K562 (cell line): Measurements from ENCODE around the gene BACE2. TPM values are rescaled to one million over a fixed set of nuclear protein-coding genes. Genes with fewer than 3 reads are reported as not detected.

Experiments used
- ATAC-seq: fragments of 200-7000 bp; cut with Tn5 transposase; 3 replicates; pipeline ENCODE4 v1.9.1; 2020; ENCODE audit warnings: moderate library complexity
- BruUV-seq: library from RNA; stranded (reverse); fragments of 400-500 nt; replicated peaks from 2 replicates; lab custom pipeline; 2021; lab: Mats Ljungman, UMichigan
- CTCF ChIA-PET: fragments of 300-600 bp; formaldehyde crosslinking; extraction: SDS; loops from one replicate; lab custom pipeline; 2021; ENCODE audit warnings: low intra/inter-chr PET ratio; lab: Yijun Ruan, JAX
- POLR2A ChIA-PET: fragments of 300-600, 350-650 bp; sonication (Branson Sonifier 250); formaldehyde crosslinking; extraction: SDS; loops from one replicate; lab custom pipeline; 2021; ENCODE audit warnings: antibody characterized with exemption, inconsistent platforms; lab: Yijun Ruan, JAX
- DNase-seq, 4 experiments: peaks; one replicate each; pipeline versions ENCODE4 v3.0.0 to v3.0.0-alpha.2; 2011 to 2018; ENCODE audit warnings: low spot score in 3 of 4, mixed read lengths in 3 of 4; ENCODE audit errors: extremely low read depth in 1 of 4
- FAIRE-seq: peaks from 2 replicates; lab custom pipeline; 2011; peaks lifted over from hg19 to GRCh38; lab: Jason Lieb, UNC
- H2AFZ ChIP-seq: 2 replicates; pipeline ENCODE4 v1.6.0; 2011; ENCODE audit warnings: low read depth, low read length, control low read depth, inconsistent platforms
- H3K27ac ChIP-seq: fragments of 200-600 bp; 3 replicates; pipeline ENCODE4 v1.8.0; 2011; ENCODE audit warnings: low read depth, mild to moderate bottlenecking, control low read depth, inconsistent platforms, low read length, moderate library complexity, mixed read lengths; ENCODE audit errors: extremely low read depth
- H3K27me3 ChIP-seq, 2 experiments: fragments of 300-600 bp in 1 of 2; 2 replicates in 1 of 2; 3 replicates in 1 of 2; pipeline versions ENCODE4 v1.6.0 to v1.8.0; 2011; ENCODE audit warnings: inconsistent platforms in 2 of 2, low read length in 2 of 2, mild to moderate bottlenecking in 1 of 2, mixed read lengths in 1 of 2, moderate library complexity in 1 of 2; ENCODE audit not compliant: control insufficient read depth in 2 of 2, insufficient read depth in 2 of 2
- H3K36me3 ChIP-seq: fragments of 300-600 bp; 3 replicates; pipeline ENCODE4 v1.8.0; 2011; ENCODE audit warnings: mild to moderate bottlenecking, low read length, inconsistent platforms; ENCODE audit not compliant: control insufficient read depth, insufficient read depth
- H3K4me1 ChIP-seq, 2 experiments: fragments of 200-600 bp in 1 of 2; replicated peaks in 1 of 2; 2 replicates in 1 of 2; 3 replicates in 1 of 2; pipeline versions ENCODE4 v1.5.1 to v1.8.0; 2011; ENCODE audit warnings: inconsistent platforms in 2 of 2, low read length in 2 of 2, mild to moderate bottlenecking in 1 of 2, mixed read lengths in 1 of 2, moderate library complexity in 1 of 2; ENCODE audit not compliant: control insufficient read depth in 2 of 2, insufficient read depth in 2 of 2
- H3K4me2 ChIP-seq: 2 replicates; pipeline ENCODE4 v1.6.1; 2011; ENCODE audit warnings: low read length, control low read depth, inconsistent platforms, mixed read lengths; ENCODE audit not compliant: insufficient read depth
- H3K4me3 ChIP-seq: fragments of 200-600 bp; sonication (generic), shearing (Covaris generic); 2 replicates; pipeline ENCODE4 v1.5.1; 2016; ENCODE audit warnings: control low read depth, inconsistent platforms
- H3K79me2 ChIP-seq: fragments of 200-600 bp; 3 replicates; pipeline ENCODE4 v1.8.0; 2011; ENCODE audit warnings: low read length, inconsistent platforms; ENCODE audit not compliant: control insufficient read depth, insufficient read depth
- H3K9ac ChIP-seq, 2 experiments: 2 replicates each; pipeline versions ENCODE4 v1.6.0 to v1.6.1; 2011; ENCODE audit warnings: low read depth in 2 of 2, low read length in 2 of 2, control low read depth in 1 of 2, inconsistent platforms in 1 of 2, mild to moderate bottlenecking in 1 of 2, mixed read lengths in 1 of 2; ENCODE audit not compliant: insufficient read depth in 1 of 2
- H3K9me1 ChIP-seq: one replicate; pipeline ENCODE4 v1.6.0; 2011; ENCODE audit warnings: inconsistent platforms, mild to moderate bottlenecking, low read length, moderate library complexity; ENCODE audit not compliant: control insufficient read depth, insufficient read depth
- H3K9me3 ChIP-seq: replicated peaks from 2 replicates; pipeline ENCODE4 v1.5.1; 2011; ENCODE audit warnings: low read depth, low read length, inconsistent platforms; ENCODE audit not compliant: control insufficient read depth, insufficient read depth
- H4K20me1 ChIP-seq: replicated peaks from 2 replicates; pipeline ENCODE4 v1.6.1; 2011; ENCODE audit warnings: low read length, inconsistent platforms, mixed read lengths; ENCODE audit not compliant: control insufficient read depth, insufficient read depth
- FOS ChIP-seq: IDR thresholded peaks from 3 replicates; pipeline ENCODE4 v1.6.1; 2011; ENCODE audit not compliant: insufficient read length; ENCODE audit errors: extremely low read depth
- FOXA3 ChIP-seq, 2 experiments: fragments of 450-650 bp in 1 of 2; sonication (generic) in 1 of 2; formaldehyde crosslinking; IDR thresholded peaks in 1 of 2; conservative IDR thresholded peaks in 1 of 2; 2 replicates each; pipeline versions ENCODE4 v1.4.0 to v1.8.0; 2020 to 2022; ENCODE audit warnings: mild to moderate bottlenecking in 2 of 2, missing genetic modification reagents in 1 of 2
- HCFC1 ChIP-seq: IDR thresholded peaks from 2 replicates; pipeline ENCODE4 v1.6.1; 2012; ENCODE audit warnings: low read depth, low read length, improper control_type of control experiment
- HNRNPL ChIP-seq: fragments of 200-400 bp; formaldehyde crosslinking; IDR thresholded peaks from 2 replicates; pipeline ENCODE4 v1.6.1; 2017; ENCODE audit warnings: low read depth, mild to moderate bottlenecking, low read length
- NFIX ChIP-seq: fragments of 250-450 bp; sonication (Bioruptor Pico); IDR thresholded peaks from 2 replicates; pipeline ENCODE4 v1.4.0; 2020; ENCODE audit warnings: low read depth, mild to moderate bottlenecking, moderate library complexity
- OTX1 ChIP-seq: fragments of 450-650 bp; formaldehyde crosslinking; IDR thresholded peaks from 2 replicates; pipeline ENCODE4 v1.4.0; 2022; ENCODE audit warnings: mild to moderate bottlenecking
- POLR2A ChIP-seq: fragments of 450-650 bp; conservative IDR thresholded peaks from 2 replicates; pipeline ENCODE4 v1.6.1; 2016
- PYGO2 ChIP-seq: fragments of 450-650 bp; IDR thresholded peaks from 2 replicates; pipeline ENCODE4 v1.6.1; 2016; ENCODE audit warnings: mild to moderate bottlenecking, missing genetic modification characterization, moderate library complexity, missing compliant biosample characterization
- SMAD1 ChIP-seq: fragments of 150-350 bp; IDR thresholded peaks from 2 replicates; pipeline ENCODE4 v1.6.1; 2014; ENCODE audit warnings: low read length, low read depth; ENCODE audit not compliant: partially characterized antibody
- TBP ChIP-seq: optimal IDR thresholded peaks from 2 replicates; pipeline ENCODE3; 2011; ENCODE audit warnings: low read depth, low read length, improper control_type of control experiment
- TRIM24 ChIP-seq, 2 experiments: fragments of 450-650 bp; IDR thresholded peaks; 2 replicates each; pipeline ENCODE4 v1.6.1; 2016
- ZNF24 ChIP-seq: fragments of 450-650 bp; IDR thresholded peaks from 2 replicates; pipeline ENCODE4 v1.6.1; 2016
- ZNF311 ChIP-seq: fragments of 250-450 bp; sonication (Bioruptor Pico); IDR thresholded peaks from 2 replicates; pipeline ENCODE4 v1.4.0; 2020; ENCODE audit warnings: mild to moderate bottlenecking, moderate library complexity
- ZNF583 ChIP-seq: fragments of 250-450 bp; sonication (Bioruptor Pico); IDR thresholded peaks from 2 replicates; pipeline ENCODE4 v1.4.0; 2020
- WGBS: fragments of 100-300 bp; shearing (Covaris generic); methylation state at CpG from one replicate; pipeline ENCODE4 v1.1.6; 2016; ENCODE audit warnings: low coverage, mixed read lengths; ENCODE audit not compliant: insufficient coverage; ENCODE audit errors: missing lambda C conversion rate; 5-methylcytosine and 5-hydroxymethylcytosine counted together
- in situ Hi-C: fragments of 300-500 bp; cut with MboI; formaldehyde crosslinking; loops from 4 replicates; pipeline ENCODE4 v1.15.0; 2018; ENCODE audit warnings: inconsistent platforms, mixed read lengths
- intact Hi-C: fragments of 100-400 bp; cut with micrococcal nuclease; formaldehyde crosslinking; loops from 2 replicates; pipeline ENCODE4 v1.14.2; 2022
- polyA plus RNA-seq, 8 experiments: library from polyadenylated mRNA; depleted of rRNA in 4 of 8; stranded (reverse) in 5 of 8; unstranded in 3 of 8; fragments of >200 nt; fragmentation: Nextera tagmentation in 2 of 8; fragmentation: Illumina TruSeq in 1 of 8; extraction: Ambion mirVana in 2 of 8; extraction: Trizol in 1 of 8; gene quantifications; 2 replicates each; pipeline versions ENCODE4 v1.2.1 to v1.2.3, GENCODE V29; 2011 to 2014; ENCODE audit warnings: inconsistent platforms in 1 of 8, missing spikeins in 1 of 8
- total RNA-seq, 7 experiments: library from RNA; depleted of rRNA in 6 of 7; stranded (reverse); fragments of >200 nt in 6 of 7; fragmentation: Illumina TruSeq in 2 of 7; extraction: Trizol in 2 of 7; gene quantifications; 2 replicates each; pipeline versions ENCODE4 v1.2.1 to v1.2.3, GENCODE V29; 2011 to 2021; ENCODE audit warnings: low replicate concordance in 1 of 7
- TF ChIP-seq, protein P1 (sequence below): fragments of 200-800 bp; sonication (Bioruptor generic); IDR thresholded peaks from 2 replicates; pipeline ENCODE4 v1.6.1; 2016; ENCODE audit warnings: missing genetic modification characterization, missing compliant biosample characterization
- TF ChIP-seq, protein P2 (sequence below): sonication (generic); formaldehyde crosslinking; IDR thresholded peaks from 2 replicates; pipeline ENCODE4 v1.8.0; 2022; ENCODE audit warnings: mild to moderate bottlenecking, low read depth, missing genetic modification reagents
- TF ChIP-seq, protein P3 (sequence below): sonication (generic); formaldehyde crosslinking; IDR thresholded peaks from 2 replicates; pipeline ENCODE4 v1.8.0; 2022; ENCODE audit warnings: mild to moderate bottlenecking, missing genetic modification reagents

The BACE2 gene
- total and polyA plus RNA-seq, 9 of the 15 experiments (the other 6 are each of a cell fraction or from before 2014, with no cell fraction given): 0.05 to 0.24 (median 0.15) TPM; not detected in 2

DNA sequence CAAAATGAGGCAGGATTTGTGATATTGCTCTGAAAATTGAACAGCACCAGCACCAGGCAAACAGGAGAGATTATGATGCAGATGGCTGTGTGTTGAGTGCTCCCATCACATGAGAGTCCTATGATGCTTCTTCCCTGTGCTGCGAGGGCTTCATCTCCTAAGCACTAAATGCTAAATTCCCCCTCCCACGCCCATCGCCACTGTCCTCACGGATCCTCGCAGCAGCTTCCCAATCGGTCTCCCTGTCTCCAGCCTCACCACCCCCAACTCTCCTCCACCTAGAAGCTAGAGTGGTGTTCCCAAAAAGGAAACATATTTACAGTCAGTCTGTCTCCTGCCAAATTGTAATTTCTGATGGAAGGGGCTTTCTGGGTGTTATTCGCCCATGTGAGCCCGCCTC lies 4.9 kb upstream of the BACE2 start:
- Histone ChIP-seq H3K9me1 (no peaks in the 10 kb centered on the region), H3K4me3 (no peak overlapping the region), H3K36me3 (no peaks in the 10 kb centered on the region), H4K20me1 (no peaks in the 10 kb centered on the region), H3K4me1 (peaks cover 0 to 10% of the 10 kb centered on the region in 2 experiments; a peak in 1 of 5 replicates), H3K27me3 (peaks cover 0 to 4% of the 10 kb centered on the region in 2 experiments; a peak in 1 of 5 replicates), H3K9me3 (no peaks in the 10 kb centered on the region), H3K79me2 (no peaks in the 10 kb centered on the region), H3K9ac (no peak overlapping the region), H3K4me2 (no peak overlapping the region), H2AFZ (no peak overlapping the region), H3K27ac (no peak overlapping the region)
- CTCF ChIA-PET: no interaction called here
- POLR2A ChIA-PET: interaction anchor here (0.6 kb wide), 1 partner anchor 295 kb away, joined by 3 read pairs; no protein-coding TSS in a partner anchor
- intact Hi-C loops (no loop called here), in situ Hi-C loops (no loop called here)
- WGBS: 2% methylated on average over 8 of the region's 8 CpGs
- ATAC-seq: no peak
- DNase-seq: no peak
- no TSS peak for BruUV-seq
- no peak for FAIRE-seq
- no peak for TF ChIP-seq FOS
- TF ChIP-seq, protein P1, sequence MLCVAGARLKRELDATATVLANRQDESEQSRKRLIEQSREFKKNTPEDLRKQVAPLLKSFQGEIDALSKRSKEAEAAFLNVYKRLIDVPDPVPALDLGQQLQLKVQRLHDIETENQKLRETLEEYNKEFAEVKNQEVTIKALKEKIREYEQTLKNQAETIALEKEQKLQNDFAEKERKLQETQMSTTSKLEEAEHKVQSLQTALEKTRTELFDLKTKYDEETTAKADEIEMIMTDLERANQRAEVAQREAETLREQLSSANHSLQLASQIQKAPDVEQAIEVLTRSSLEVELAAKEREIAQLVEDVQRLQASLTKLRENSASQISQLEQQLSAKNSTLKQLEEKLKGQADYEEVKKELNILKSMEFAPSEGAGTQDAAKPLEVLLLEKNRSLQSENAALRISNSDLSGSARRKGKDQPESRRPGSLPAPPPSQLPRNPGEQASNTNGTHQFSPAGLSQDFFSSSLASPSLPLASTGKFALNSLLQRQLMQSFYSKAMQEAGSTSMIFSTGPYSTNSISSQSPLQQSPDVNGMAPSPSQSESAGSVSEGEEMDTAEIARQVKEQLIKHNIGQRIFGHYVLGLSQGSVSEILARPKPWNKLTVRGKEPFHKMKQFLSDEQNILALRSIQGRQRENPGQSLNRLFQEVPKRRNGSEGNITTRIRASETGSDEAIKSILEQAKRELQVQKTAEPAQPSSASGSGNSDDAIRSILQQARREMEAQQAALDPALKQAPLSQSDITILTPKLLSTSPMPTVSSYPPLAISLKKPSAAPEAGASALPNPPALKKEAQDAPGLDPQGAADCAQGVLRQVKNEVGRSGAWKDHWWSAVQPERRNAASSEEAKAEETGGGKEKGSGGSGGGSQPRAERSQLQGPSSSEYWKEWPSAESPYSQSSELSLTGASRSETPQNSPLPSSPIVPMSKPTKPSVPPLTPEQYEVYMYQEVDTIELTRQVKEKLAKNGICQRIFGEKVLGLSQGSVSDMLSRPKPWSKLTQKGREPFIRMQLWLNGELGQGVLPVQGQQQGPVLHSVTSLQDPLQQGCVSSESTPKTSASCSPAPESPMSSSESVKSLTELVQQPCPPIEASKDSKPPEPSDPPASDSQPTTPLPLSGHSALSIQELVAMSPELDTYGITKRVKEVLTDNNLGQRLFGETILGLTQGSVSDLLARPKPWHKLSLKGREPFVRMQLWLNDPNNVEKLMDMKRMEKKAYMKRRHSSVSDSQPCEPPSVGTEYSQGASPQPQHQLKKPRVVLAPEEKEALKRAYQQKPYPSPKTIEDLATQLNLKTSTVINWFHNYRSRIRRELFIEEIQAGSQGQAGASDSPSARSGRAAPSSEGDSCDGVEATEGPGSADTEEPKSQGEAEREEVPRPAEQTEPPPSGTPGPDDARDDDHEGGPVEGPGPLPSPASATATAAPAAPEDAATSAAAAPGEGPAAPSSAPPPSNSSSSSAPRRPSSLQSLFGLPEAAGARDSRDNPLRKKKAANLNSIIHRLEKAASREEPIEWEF: no peak
- no peak for TF ChIP-seq POLR2A
- TF ChIP-seq, protein P2, sequence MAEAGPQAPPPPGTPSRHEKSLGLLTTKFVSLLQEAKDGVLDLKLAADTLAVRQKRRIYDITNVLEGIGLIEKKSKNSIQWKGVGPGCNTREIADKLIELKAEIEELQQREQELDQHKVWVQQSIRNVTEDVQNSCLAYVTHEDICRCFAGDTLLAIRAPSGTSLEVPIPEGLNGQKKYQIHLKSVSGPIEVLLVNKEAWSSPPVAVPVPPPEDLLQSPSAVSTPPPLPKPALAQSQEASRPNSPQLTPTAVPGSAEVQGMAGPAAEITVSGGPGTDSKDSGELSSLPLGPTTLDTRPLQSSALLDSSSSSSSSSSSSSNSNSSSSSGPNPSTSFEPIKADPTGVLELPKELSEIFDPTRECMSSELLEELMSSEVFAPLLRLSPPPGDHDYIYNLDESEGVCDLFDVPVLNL (CRISPR knock-in tag): no peak
- TF ChIP-seq HNRNPL: no peak
- TF ChIP-seq TBP: no peak
- TF ChIP-seq, protein P3, sequence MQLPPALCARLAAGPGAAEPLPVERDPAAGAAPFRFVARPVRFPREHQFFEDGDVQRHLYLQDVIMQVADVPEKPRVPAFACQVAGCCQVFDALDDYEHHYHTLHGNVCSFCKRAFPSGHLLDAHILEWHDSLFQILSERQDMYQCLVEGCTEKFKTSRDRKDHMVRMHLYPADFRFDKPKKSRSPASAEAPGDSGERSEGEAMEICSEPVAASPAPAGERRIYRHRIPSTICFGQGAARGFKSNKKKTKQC: no peak
- TF ChIP-seq ZNF311 (CRISPR knock-in tag): no peak
- TF ChIP-seq FOXA3 (CRISPR knock-in tag; conservative IDR thresholded peaks at IDR 0.05 in 1 of 2, IDR thresholded peaks at IDR 0.05 in 1 of 2): no peak
- TF ChIP-seq HCFC1: no peak
- TF ChIP-seq ZNF583 (CRISPR knock-in tag): no peak
- no peak for TF ChIP-seq TRIM24 (IDR thresholded peaks at IDR 0.05)
- TF ChIP-seq NFIX (CRISPR knock-in tag): no peak
- TF ChIP-seq SMAD1: no peak
- TF ChIP-seq OTX1 (CRISPR knock-in tag): no peak
- no peak for TF ChIP-seq PYGO2 (tag)
- no peak for TF ChIP-seq ZNF24
